HG03342 (cell line): ENCODE results near the gene BTNL9.
"Not testable (repeated sequence)": the region's sequence is repeated elsewhere in the genome, so short reads cannot be mapped to it uniquely, and the experiment has no call there.

ENCODE experiments used
- ATAC-seq: cut with Tn5 transposase; IDR thresholded peaks from one replicate; pipeline ENCODE4 v1.9.1; 2021; ENCODE audit warnings: mild to moderate bottlenecking, moderate library complexity; ENCODE audit not compliant: unreplicated experiment

Gene BTNL9

DNA sequence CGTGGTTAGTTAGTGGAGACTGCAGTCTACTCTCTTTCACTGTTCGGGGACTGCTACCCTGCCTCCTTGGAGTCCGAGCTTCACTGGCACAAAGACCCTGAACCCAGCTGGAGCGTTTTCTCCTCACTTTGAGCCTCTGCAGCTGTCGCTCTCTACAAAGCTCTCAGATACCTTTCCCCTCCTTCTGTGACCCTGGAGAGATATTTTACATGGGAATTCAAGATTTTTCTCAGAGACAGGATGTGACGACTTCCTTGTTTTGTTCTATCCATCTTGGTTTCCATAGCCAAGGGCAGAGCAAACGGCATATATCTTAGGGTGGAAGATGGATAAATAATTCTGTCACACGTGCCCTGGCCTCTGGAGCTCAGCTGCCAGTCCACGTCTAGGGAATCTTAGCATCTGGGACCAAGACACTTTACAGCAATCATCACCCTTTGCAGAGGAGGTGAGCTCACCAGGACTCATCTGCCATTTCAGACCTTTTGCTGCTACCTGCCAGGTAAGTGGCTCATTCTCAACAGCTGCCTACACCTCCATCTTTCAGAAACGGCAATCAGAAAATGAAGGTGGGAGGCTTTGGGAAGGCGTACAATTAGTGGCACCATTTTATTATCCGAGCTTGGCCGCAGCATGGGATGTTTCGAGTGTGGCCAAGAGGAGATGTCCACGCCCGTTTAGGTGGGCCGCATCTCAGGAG, at the start of gene BTNL9:
TSS of gene BTNL9 (plus strand) at position 336 of the 700 bp plus-strand sequence. CDS start 5,224 bp downstream, outside the sequence.
- ATAC-seq, result no peak

DNA sequence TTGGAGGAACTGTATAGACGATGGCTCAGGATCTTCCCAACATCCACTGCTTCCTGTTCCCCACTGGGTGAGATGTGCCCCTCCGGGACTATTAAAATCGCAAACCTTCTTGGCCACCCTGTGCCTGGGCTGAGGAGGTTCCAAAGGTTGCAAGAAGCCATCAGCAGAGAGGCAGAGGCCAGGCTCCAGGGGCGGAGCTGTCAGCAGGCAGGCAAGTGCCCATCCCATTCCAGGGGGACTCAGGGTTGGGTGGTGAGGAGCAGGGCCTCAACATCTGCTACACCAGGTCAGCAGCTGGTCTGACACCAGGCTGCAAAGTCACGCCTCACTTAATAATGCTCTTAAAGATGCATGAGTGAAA, 49.2 kb upstream of the BTNL9 start:
- no peak for ATAC-seq

DNA sequence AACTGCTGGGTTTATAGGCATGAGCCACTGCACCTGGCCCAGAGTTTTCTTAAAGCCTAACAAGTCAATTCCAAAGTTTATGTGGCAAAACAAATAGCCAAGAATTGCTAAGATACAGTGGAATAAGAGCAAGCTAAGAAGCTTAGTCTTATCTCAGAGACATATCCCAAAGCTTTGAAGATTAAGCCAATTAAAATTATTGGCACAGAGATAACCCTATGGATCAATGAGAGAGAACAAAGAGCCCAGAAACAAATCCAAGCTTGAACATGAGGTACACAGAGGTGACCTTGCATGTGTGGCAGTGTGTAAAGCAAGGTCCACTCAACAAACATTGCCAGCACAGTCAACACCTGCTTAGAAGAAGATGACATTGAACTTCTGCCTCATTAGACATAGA, 38.1 kb upstream of the BTNL9 start:
- ATAC-seq, result no peak

DNA sequence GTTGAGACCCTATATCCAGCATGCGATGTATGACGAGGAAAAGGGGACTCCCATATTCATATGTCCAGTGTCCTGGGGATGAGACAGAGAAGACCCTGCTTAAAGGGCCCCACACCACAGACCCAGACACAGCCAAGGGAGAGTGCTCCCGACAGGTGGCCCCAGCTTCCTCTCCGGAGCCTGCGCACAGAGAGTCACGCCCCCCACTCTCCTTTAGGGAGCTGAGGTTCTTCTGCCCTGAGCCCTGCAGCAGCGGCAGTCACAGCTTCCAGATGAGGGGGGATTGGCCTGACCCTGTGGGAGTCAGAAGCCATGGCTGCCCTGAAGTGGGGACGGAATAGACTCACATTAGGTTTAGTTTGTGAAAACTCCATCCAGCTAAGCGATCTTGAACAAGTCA, 34.3 kb upstream of the BTNL9 start:
- ATAC-seq, result no peak

DNA sequence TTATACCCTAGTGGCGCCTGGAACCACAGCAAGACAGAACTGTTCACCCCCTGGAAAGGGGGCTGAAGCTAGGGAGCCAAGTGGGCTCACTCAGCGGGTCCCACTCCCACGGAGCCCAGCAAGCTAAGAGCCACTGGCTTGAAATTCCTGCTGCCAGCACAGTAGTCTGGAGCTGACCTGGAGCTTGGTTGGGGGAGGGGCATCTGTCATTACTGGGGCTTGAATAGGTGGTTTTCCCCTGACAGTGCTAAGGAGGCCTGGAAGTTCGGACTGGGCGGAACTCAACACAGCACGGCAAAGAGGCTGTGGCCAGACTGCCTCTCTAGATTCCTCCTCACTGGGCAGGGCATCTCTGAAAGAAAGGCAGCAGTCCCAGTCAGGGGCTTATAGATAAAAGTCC, 31.9 kb upstream of the BTNL9 start:
- no peak for ATAC-seq

DNA sequence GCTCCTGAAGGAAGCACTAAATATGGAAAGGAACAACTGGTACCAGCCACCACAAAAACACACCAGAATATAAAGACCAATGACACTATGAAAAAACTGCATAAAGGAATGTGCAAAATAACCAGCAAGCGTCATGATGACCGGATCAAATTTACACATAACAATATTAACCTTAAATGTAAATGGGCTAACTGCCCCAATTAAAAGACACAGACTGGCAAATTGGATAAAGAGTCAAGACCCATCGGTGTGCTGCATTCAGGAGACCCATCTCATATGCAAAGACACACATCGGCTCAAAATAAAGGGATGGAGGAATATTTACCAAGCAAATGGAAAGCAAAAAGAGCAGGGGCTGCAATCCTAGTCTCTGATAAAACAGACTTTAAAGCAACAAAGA, 30.0 kb upstream of the BTNL9 start:
- ATAC-seq, result not testable (repeated sequence)

DNA sequence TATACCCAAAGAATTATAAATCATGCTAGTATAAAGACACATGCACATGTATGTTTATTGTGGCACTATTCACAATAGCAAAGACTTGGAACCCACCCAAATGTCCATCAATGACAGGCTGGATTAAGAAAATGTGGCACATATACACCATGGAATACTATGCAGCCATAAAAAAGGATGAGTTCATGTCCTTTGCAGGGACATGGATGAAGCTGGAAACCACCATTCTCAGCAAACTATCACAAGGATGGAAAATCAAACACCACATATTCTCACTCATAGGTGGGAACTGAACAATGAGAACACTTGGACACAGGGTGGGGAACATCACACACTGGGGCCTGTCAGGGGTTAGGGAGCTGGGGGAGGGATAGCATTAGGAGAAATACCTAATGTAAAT, 25.4 kb upstream of the BTNL9 start:
- not testable (repeated sequence) for ATAC-seq

DNA sequence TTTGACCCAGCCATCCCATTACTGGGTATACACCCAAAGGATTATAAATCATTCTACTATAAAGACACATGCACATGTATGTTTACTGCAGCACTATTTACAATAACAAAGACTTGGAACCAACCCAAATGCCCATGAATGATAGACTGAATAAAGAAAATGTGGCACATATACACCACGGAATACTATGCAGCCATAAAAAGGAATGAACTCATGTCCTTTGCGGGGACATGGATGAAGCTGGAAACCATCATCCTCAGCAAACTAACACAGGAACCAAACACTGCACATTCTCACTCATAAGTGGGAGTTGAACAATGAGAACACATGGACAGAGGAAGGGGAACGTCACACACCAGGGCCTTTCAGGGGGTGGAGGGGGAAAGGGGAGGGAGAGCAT, 22.6 kb upstream of the BTNL9 start:
- not testable (repeated sequence) for ATAC-seq

DNA sequence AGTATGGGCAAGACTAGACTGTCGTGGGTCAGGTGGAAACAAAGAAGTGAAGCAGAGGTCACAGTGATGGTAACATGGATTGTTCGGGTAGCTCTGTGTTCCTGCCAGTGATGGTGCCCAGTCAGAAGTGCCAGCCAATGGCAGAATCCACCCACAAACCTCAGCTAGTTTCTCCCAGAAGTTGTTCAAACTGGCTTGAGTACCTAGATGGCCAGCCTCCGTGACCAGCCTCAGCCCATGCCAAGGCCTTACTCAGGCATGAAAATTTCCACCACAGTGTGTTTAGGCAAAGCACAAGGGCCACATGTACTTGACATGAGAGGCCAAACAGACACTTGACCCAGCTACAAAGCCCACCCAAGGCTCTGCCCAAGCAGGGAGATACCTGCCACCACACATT, 19.4 kb upstream of the BTNL9 start:
- no peak for ATAC-seq

DNA sequence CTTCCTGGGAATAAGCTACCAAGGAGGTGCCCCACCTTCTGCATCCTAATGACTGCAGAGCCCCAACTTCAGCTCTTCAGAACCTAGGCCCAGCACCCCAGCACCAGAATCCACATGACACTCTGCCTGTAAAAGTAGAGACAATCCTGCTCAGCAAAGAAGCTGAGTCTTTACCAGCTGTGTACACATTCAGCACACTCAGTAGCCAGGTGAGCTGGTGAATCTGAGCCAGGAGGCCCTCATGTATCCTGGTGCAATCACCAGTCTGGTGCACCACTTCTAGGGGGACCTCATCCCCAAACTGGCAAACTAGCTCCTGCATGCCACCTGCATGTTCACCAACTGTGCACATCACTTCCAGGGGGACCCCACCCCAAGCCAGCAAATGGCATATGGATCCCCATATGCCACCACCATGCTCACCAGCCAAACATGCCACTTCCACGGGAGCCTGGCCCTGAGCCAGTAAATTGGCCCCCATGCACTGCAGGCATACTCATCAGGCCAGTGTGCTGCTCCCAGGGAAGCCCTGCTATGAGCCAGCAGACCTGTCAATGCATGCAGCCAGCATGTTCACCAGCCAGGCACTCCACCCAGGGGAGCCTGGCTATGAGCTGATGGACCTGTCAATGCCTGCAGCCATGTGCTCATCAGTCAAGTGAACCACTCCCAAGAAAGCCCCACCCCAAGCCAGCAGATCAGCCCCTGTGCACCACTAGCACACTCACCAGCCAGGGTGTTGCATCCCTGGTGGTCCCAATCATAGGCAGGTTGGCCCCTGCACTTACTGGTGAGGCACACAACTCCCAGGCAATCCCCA, 15.6 kb upstream of the BTNL9 start:
- no peak for ATAC-seq

DNA sequence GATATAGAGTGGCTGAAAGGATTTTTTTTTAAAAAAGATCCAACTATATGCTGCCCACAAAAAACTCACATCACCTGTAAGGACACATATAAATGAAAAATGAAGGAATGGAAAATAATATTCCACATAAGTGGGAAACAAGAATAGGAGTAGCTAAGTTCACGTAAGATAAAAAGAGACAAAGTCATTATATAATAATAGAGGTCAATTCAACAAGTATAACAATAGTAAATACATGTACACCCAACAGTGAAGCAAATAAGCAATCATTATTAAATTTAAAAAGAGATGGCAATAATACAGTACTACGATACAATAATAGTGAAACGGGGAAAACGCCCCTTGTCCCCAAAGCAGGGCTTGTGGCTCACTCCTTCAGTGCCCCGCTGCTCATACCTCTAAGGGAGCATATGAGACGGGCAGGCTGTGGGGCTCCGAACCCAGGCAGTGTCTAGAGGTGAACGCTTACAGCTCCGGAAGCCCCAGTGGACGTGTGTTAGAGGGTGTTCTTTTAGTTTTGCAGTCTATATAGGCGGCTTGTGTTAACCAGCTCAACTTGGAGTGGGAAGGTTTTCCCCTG, 12.5 kb upstream of the BTNL9 start:
- no peak for ATAC-seq

DNA sequence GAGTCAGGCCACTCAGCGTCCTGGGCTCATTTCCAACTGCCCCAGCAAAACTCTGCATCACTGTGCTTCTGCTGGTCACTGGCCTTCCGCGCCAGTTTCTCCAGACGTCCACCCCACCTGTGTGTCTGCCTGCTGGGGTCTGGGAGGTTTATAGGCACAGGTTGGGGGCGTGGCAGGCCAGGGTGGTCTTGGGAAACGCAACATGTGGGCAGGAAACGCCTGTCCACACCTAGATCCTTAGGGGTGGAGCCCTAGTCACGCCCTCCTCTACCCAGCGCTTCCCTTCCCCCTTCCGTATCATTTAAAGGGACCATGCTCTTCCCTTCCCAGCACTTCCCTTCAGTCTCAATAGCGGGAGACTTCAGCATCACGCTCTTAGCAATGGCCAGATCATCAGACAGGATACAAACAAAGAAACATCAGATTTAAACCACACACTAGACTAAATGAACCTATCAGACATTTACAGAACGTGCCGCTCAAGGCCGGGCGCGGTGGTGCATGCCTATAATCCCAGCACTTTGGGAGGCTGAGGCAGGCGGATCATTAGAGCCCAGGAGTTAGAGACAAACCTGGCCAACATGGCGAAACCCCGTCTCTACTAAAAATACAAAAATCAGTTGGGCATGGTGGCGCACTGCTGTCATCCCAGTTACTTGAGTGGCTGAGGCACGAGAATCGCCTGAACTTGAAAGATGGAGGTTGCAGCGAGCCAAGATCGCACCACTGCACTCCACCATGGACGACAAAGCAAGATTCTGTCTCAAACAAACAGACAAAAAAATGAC, 11.8 kb upstream of the BTNL9 start:
- ATAC-seq, result no peak

DNA sequence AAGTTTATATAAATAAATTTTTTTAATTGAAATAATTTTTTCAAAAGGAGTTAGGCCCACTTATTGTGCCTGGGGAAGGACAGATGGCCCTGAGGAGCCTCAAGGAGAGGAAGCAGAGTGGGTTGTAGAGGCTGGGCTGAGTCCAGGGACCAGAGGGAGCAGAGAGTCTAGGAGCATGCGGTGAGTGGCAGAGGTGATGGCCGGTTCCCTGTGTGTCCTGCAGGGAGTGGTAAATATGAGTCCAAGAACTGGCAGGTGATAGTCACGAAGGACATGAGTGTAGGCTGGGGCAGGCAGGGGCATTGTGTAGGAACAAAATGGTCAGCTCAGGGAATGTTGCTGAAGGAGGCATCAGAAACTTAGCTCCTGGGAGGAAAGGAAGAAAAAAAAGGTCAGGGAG, 8.3 kb upstream of the BTNL9 start:
- ATAC-seq, result no peak

DNA sequence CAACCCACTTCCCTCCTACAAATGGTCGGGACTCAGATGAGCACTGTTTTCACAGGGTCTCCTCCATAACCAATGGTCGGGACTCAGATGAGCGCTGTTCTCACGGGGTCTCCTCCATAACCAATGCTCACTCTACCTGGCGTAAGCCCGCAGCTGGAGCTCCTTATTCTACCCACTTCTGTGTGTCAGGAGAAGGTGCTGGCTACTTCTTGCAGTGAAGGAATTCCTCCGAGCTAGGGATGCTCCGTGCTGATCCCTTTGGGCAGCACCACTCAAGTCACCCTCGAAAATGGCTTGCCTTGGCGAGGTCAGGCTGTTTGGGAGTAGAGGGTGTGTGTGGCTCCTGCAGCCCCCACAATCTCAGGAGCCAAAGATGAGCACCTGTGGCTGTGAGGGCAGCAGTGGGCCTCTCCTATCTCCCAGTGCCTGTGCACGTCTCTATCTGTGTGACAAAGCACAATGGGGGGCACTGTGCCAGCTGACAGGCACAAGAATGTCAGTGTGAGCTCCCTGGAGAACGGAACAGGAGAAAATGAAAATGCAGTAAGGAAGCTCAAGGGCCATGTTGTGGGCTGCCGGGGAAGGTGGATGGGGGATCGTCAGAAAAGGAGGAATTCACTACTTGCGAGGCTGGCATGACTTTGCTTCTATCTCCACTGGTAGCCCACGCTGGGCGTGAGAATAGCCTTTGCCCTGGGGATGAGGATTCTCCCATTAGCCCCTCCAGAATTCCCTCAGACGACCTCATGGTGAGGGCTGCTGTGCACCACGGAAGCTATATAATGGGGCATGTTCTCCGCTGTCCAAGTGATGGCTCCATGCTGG, 3.9 kb upstream of the BTNL9 start:
- no peak for ATAC-seq

DNA sequence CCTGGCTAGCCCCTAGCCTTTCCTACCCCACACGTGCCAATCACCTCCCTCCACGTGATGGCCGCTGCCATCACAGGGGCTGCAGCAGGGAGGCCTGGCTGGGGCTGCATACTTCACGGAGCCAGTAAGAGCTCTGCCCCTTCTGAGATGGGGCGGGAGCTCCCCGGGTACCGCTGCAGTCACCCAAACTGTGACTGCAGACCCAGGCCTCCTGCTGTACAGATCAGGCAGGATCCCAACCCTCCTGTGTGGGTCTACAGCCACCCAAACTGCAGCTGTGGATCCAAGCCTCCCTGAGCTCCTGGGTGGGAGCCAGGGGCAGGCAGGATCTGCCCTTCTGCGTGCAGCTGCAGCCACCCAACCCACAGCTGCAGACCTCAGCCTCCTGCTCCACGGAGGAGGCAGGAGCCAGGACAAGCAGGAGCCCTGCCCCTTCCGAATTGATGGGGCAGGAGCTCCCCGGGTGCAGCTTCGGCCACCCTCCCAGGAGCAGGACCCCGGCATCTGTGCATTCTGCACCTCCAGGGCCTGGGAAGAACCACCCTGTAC, 3.2 kb upstream of the BTNL9 start:
- ATAC-seq, result no peak

DNA sequence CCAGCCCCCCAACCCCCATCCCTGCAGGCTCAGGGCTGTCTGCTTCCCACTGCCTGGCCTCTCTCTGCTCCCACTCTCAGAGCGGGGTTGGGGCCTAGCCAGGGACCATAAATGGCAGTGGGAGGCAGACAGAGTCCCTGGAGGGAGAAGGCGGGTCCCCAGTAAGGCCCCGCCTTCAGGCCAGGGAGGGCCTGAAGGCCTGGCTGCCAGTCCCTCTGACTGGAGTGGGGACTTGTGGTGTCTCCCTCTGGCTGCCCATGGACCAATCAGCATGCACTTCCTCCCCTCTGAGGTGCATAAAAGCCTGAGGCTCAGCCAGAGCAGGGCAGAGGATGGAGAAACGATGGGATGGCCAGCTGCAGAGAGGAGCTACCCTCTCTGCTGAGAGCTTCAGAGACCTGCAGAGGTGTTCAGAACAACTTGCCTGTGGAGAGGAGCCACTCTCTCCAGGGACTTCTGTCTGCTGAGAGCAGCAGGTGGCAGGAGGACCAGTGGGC, 2.7 kb upstream of the BTNL9 start:
- ATAC-seq, result no peak

DNA sequence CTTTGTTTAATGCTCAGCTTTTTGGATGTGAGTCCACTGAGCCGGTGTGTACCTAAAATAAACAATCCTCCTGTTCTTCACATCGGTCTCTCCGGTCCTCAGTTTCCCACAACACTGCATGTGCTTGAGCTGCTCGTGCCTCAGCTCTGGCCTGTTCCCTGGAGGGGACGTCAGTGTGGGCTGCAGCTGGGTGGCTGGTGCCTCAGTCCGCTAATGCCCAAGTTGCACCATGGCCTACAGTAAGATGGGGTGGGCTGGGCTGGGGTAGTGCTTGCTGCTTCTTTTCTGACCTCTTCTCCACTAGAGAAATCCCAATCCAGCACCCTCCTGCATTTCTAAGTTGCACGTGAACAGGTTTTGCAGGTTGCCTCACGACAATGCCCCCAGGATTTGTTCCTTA, 595 bp upstream of the BTNL9 start:
- ATAC-seq, result no peak

DNA sequence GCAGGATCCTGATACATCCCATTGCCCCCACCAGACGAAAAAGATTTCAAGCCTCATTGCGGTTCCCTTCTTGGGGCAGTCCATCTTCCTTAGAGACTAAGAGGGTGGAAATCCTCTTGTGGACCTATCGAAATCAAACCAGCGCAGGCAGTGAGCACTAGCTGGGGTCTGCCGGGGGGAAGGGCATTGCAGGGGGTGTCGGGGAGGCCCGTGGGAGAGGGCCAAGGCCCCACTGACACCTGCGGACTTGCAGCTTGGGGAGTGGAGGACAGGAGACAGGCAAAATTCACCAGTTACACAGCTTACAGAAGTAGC, 522 bp downstream of the BTNL9 start:
- no peak for ATAC-seq

DNA sequence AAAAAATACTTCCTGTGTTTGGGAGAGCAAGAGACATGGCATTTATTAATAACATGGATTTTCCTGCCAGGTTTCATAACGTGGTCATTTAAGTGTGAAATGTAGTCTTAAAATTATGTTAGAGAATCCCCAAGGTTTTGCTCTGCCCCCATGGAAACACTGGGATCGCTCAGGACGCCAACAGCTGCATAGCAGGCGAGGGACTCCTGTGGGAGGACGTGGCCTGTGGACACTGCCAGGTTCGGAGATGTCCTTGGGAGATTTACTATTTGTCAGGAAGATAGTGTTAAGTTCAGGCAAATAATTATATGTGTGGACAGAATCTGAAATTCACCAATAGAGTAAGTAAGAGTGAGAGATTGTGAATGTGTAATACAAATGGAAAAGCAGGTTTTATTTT, 977 bp downstream of the BTNL9 start:
- no peak for ATAC-seq

DNA sequence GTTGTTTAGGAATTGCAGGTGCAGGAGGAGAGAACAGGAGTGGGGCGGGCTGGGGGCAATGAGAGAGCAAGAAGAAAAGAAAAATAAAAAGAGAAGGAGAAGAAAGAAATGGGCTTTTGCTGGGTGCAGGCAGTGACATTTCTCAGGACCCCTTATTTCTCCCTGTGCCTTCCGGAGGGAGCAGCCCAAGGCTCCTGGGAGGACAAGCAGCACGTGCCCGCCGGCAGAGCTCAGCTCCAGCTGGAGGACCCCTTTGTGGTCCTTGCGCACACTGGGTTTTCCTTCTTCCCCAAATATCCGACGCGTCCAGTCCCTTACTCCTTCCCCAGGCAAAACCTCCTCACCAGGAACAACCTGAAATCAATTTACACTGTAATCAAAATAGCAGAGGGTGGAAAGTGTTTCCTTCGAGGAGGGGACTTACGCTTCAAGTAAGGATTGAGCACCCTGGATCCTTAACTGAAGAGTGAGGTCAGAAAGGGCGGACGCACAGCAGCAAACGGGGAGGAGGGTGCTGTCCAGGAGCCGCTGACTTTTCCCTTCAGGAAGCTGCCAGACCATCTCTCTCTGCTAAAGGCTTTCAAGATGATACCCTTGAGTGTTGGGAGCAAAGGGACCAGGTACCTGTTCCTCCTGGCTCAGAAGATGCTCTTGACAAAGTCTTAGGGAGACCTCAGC, 2.1 kb downstream of the BTNL9 start:
- no peak for ATAC-seq
